Esophagus squamous epithelium (tissue), 4 donors: ENCODE results near the gene EMP1.

Experiments used
- CTCF ChIP-seq, 6 experiments: fragments of 450-650 bp in 4 of 6; fragments of 200-600 bp in 2 of 6; sonication (generic) in 2 of 6; IDR thresholded peaks; one replicate each; pipeline ENCODE4 v1.5.1; 2016 to 2019; ENCODE audit warnings: antibody characterized with exemption in 6 of 6, mild to moderate bottlenecking in 4 of 6, moderate library complexity in 4 of 6
- POLR2A ChIP-seq, 4 donors: fragments of 450-650 bp; IDR thresholded peaks; one replicate each; pipeline ENCODE4 v1.6.1; 2017; ENCODE audit warnings: antibody characterized with exemption in 4 of 4, mild to moderate bottlenecking in 4 of 4, moderate library complexity in 3 of 4

DNA sequence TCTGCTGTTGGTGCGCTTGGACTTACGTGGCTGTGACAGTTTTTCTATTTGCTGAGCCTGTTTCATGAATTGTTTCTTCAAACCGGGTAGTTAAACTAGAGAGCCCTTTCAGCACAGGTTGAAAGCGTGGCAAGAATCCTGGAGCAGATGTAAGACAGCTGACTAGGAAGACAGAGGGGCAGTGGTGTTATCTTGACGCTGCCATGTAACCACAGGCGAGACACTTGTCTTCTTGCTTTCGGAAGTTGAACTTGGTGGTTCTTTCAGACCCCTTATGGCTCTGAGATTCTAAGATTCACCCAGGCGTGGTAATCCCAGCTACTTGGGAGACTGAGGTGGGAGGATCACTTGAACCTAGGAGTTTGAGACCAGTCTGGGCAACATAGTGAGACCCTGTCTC lies 4.3 kb downstream of the EMP1 start:
- no peak for TF ChIP-seq CTCF (IDR thresholded peaks at IDR 0.05)
- no peak for TF ChIP-seq POLR2A (IDR thresholded peaks at IDR 0.05)
